ENCODE results near the gene CACNB4. TPM values are rescaled to one million over a fixed set of nuclear protein-coding genes. Genes with fewer than 3 reads are reported as not detected.

Gene CACNB4
- total and polyA plus RNA-seq, 9 of the 15 experiments (the other 6 are each of a cell fraction or from before 2014, with no cell fraction given), result 0.01 to 0.20 (median 0.04) TPM; not detected in 1

GRCh38 chr2:152046940-152047339 lies 51.9 kb downstream of the CACNB4 start (continued):
- TF ChIP-seq ZHX1 (conservative IDR thresholded peaks at IDR 0.05; ENCODE audit: low read length), result no peak

GRCh38 chr2:152042636-152043615 lies 55.9 kb downstream of the CACNB4 start:
- H2AFZ ChIP-seq (ENCODE audit: low read depth, low read length), result no peak overlapping the region
- no peaks in the 10 kb centered on the region; a peak in 1 of 5 replicates for H3K4me1 ChIP-seq (replicated peaks in 1 of 2; ENCODE audit: control insufficient read depth in 2 of 2, insufficient read depth in 2 of 2, low read length in 2 of 2)
- ATAC-seq (peak; percentile 57), FAIRE-seq (peak; percentile 26), DNase-seq (ENCODE audit: extremely low read depth in 1 of 4, low spot score in 3 of 4) (peak in 1 of 4 experiments; percentile 21)
- H3K9ac ChIP-seq (ENCODE audit: insufficient read depth in 1 of 2, low read depth in 2 of 2, low read length in 2 of 2), result no peak overlapping the region
- H4K20me1 ChIP-seq (replicated peaks; ENCODE audit: control insufficient read depth, insufficient read depth, low read length), result no peaks in the 10 kb centered on the region
- H3K27me3 ChIP-seq (ENCODE audit: control insufficient read depth in 2 of 2, insufficient read depth in 2 of 2, low read length in 2 of 2), result peaks cover 10 to 13% of the 10 kb centered on the region in 2 experiments; a peak in 3 of 5 replicates
- no TSS peak for BruUV-seq (replicated peaks)
- H3K79me2 ChIP-seq (ENCODE audit: control insufficient read depth, insufficient read depth, low read length), result no peaks in the 10 kb centered on the region
- CTCF ChIA-PET (ENCODE audit: low intra/inter-chr PET ratio), result no interaction called here
- 1% methylated on average over 16 of the region's 16 CpGs for WGBS (ENCODE audit: insufficient coverage, low coverage, missing lambda C conversion rate)
- H3K4me3 ChIP-seq, result no peak overlapping the region
- peak overlapping the region; percentile 15; the same call in 1 of the 2 replicates for H3K4me2 ChIP-seq (ENCODE audit: insufficient read depth, low read length)
- no peaks in the 10 kb centered on the region for H3K9me1 ChIP-seq (ENCODE audit: control insufficient read depth, insufficient read depth, low read length)
- no peaks in the 10 kb centered on the region for H3K9me3 ChIP-seq (replicated peaks; ENCODE audit: control insufficient read depth, insufficient read depth, low read depth, low read length)
- POLR2A ChIA-PET, result no interaction called here
- intact Hi-C loops (cut with micrococcal nuclease) (loop anchor here (5.0 kb wide), 1 partner anchor 524 kb away; no protein-coding TSS in a partner anchor), in situ Hi-C loops (cut with MboI) (loop anchor here (5.0 kb wide), 1 partner anchor 584 kb away; no protein-coding TSS in a partner anchor)
- H3K36me3 ChIP-seq (ENCODE audit: control insufficient read depth, insufficient read depth, low read length), result no peaks in the 10 kb centered on the region
- H3K27ac ChIP-seq (ENCODE audit: extremely low read depth, low read depth, low read length), result no peak overlapping the region
- no peak for TF ChIP-seq ZNF143 (CRISPR knock-in tag; IDR thresholded peaks at IDR 0.05)
- no peak for TF ChIP-seq CBFB (CRISPR knock-in tag; IDR thresholded peaks at IDR 0.05)
- TF ChIP-seq TEAD4 (IDR thresholded peaks at IDR 0.05; ENCODE audit: low read length), result no peak
- TF ChIP-seq TEAD4 (CRISPR knock-in tag; IDR thresholded peaks at IDR 0.05; ENCODE audit: borderline replicate concordance), result no peak
- no peak for TF ChIP-seq TOE1 (IDR thresholded peaks at IDR 0.05; ENCODE audit: borderline replicate concordance)
- no peak for TF ChIP-seq TOE1 (CRISPR knock-in tag; IDR thresholded peaks at IDR 0.05; ENCODE audit: borderline replicate concordance, low read depth)
- TF ChIP-seq C11orf30 (IDR thresholded peaks at IDR 0.05; ENCODE audit: low read depth), result no peak
- no peak for TF ChIP-seq FOXK1 (CRISPR knock-in tag; IDR thresholded peaks at IDR 0.05; ENCODE audit: borderline replicate concordance)
- TF ChIP-seq ZBTB33 (CRISPR knock-in tag; IDR thresholded peaks at IDR 0.05), result no peak
- no peak for TF ChIP-seq RBM39 (optimal IDR thresholded peaks at IDR 0.05; ENCODE audit: low read depth, low read length)
- TF ChIP-seq CREM (IDR thresholded peaks at IDR 0.05; ENCODE audit: low read depth), result no peak
- TF ChIP-seq HMG20B (CRISPR knock-in tag; IDR thresholded peaks at IDR 0.05), result no peak
- TF ChIP-seq ZNF174 (CRISPR knock-in tag; IDR thresholded peaks at IDR 0.05), result no peak
- TF ChIP-seq HMG20A (CRISPR knock-in tag; conservative IDR thresholded peaks at IDR 0.05), result no peak

Data from K562 (cell line).